ENCODE data around the gene TMEM254. TPM values are rescaled to one million over a fixed set of nuclear protein-coding genes. Genes with fewer than 3 reads are reported as not detected.

TMEM254 gene
- total and polyA plus RNA-seq, 2 experiments from 2014 or later: 21.1 to 21.5 TPM

GRCh38 chr10:80104066-80104926 lies 25.8 kb downstream of the TMEM254 start:
- H2AFZ ChIP-seq: peak overlapping the region; percentile 64

More at GRCh38 chr10:80104066-80104926, 25.8 kb downstream of the TMEM254 start:
- Histone ChIP-seq H3F3A (replicated peaks; ENCODE audit: low read depth) (no peaks in the 10 kb centered on the region), H3K79me2 (replicated peaks; ENCODE audit: insufficient read depth) (no peaks in the 10 kb centered on the region), H3K4me2 (no peak overlapping the region), H3K9me2 (ENCODE audit: insufficient read depth) (no peaks in the 10 kb centered on the region), H4K20me1 (replicated peaks; ENCODE audit: insufficient read depth) (no peaks in the 10 kb centered on the region), H3K27ac (ENCODE audit: low read depth) (no peak overlapping the region), H3K36me3 (ENCODE audit: insufficient read depth) (no peaks in the 10 kb centered on the region; the same call in 1 of the 2 replicates), H3K4me1 (ENCODE audit: insufficient read depth) (peaks cover 41% of the 10 kb centered on the region), H3K27me3 (ENCODE audit: insufficient read depth) (no peaks in the 10 kb centered on the region), H3K4me3 (no peak overlapping the region)
- ATAC-seq (no peak), DNase-seq (ENCODE audit: low spot score) (no peak)
- Mint-ChIP-seq H3K4me3 (no peak overlapping the region), H3K4me1 (peaks cover 36% of the 10 kb centered on the region), H3K27me3 (ENCODE audit: insufficient read depth, low read depth, poor library complexity) (peaks cover 6% of the 10 kb centered on the region), H3K36me3 (ENCODE audit: low read depth) (peaks cover 18% of the 10 kb centered on the region), H3K27ac (no peak overlapping the region), H3K9me3 (peaks cover 20% of the 10 kb centered on the region)
- TF ChIP-seq ZNF114 (CRISPR knock-in tag; IDR thresholded peaks at IDR 0.05): no peak
- no peak for TF ChIP-seq ETS1 (IDR thresholded peaks at IDR 0.05)
- no peak for TF ChIP-seq ZNF462 (CRISPR knock-in tag; IDR thresholded peaks at IDR 0.05)
- TF ChIP-seq CTCF (conservative IDR thresholded peaks at IDR 0.05; ENCODE audit: low read depth in 2 of 2): no peak
- no peak for TF ChIP-seq POLR2AphosphoS5 (IDR thresholded peaks at IDR 0.05; ENCODE audit: low read depth)
- no peak for TF ChIP-seq NANOG (IDR thresholded peaks at IDR 0.05; ENCODE audit: borderline replicate concordance)
- no peak for TF ChIP-seq CREB1 (CRISPR knock-in tag; IDR thresholded peaks at IDR 0.05; ENCODE audit: low read depth)
